ENCODE results near the gene PRIM2.

DNA sequence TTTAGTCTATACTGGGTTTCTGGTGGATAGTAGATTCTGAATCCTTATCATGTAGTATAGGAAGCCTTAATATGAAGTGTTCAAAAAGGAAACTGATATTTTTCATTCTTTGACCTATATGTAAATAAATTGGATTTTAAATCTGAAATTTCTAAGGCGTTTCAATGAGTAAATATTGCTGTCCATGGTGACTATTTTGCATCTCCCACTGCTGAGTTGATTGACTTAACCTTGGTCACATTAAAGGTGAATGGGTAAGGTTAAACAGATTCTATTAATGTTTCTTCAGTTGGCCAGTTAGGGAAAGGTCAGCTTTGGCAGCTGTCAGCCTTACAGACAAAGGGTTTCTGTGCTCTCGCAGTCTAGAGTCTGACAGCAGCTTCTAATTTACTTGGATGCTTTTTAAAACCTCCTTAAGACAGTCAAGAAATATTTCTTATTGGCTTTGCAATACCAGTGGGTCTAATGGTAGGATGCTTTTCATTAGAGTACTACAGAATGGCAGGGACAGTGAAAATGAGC is 24.8 kb downstream of the PRIM2 start:
- TF ChIP-seq, protein P1, sequence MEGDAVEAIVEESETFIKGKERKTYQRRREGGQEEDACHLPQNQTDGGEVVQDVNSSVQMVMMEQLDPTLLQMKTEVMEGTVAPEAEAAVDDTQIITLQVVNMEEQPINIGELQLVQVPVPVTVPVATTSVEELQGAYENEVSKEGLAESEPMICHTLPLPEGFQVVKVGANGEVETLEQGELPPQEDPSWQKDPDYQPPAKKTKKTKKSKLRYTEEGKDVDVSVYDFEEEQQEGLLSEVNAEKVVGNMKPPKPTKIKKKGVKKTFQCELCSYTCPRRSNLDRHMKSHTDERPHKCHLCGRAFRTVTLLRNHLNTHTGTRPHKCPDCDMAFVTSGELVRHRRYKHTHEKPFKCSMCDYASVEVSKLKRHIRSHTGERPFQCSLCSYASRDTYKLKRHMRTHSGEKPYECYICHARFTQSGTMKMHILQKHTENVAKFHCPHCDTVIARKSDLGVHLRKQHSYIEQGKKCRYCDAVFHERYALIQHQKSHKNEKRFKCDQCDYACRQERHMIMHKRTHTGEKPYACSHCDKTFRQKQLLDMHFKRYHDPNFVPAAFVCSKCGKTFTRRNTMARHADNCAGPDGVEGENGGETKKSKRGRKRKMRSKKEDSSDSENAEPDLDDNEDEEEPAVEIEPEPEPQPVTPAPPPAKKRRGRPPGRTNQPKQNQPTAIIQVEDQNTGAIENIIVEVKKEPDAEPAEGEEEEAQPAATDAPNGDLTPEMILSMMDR (IDR thresholded peaks at IDR 0.05; ENCODE audit: insufficient read depth, low read length), result no peak
- TF ChIP-seq, protein P2, sequence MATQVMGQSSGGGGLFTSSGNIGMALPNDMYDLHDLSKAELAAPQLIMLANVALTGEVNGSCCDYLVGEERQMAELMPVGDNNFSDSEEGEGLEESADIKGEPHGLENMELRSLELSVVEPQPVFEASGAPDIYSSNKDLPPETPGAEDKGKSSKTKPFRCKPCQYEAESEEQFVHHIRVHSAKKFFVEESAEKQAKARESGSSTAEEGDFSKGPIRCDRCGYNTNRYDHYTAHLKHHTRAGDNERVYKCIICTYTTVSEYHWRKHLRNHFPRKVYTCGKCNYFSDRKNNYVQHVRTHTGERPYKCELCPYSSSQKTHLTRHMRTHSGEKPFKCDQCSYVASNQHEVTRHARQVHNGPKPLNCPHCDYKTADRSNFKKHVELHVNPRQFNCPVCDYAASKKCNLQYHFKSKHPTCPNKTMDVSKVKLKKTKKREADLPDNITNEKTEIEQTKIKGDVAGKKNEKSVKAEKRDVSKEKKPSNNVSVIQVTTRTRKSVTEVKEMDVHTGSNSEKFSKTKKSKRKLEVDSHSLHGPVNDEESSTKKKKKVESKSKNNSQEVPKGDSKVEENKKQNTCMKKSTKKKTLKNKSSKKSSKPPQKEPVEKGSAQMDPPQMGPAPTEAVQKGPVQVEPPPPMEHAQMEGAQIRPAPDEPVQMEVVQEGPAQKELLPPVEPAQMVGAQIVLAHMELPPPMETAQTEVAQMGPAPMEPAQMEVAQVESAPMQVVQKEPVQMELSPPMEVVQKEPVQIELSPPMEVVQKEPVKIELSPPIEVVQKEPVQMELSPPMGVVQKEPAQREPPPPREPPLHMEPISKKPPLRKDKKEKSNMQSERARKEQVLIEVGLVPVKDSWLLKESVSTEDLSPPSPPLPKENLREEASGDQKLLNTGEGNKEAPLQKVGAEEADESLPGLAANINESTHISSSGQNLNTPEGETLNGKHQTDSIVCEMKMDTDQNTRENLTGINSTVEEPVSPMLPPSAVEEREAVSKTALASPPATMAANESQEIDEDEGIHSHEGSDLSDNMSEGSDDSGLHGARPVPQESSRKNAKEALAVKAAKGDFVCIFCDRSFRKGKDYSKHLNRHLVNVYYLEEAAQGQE (IDR thresholded peaks at IDR 0.05; ENCODE audit: insufficient replicate concordance, low read depth), result peak; percentile 57
- no peak for TF ChIP-seq POLR2AphosphoS5 (IDR thresholded peaks at IDR 0.05; ENCODE audit: low read depth)
- no peak for TF ChIP-seq GABPA (IDR thresholded peaks at IDR 0.05; ENCODE audit: low read depth)
